ENCODE data around the gene HUWE1.

Gene HUWE1

GRCh38 chrX:53685711-53686110 is 808 bp downstream of the HUWE1 start:
- DNase-seq: no peak

- no peak for DNase-seq
Measured at GRCh38 chrX:53684415-53685192, 1.9 kb downstream of the HUWE1 start.

DNA sequence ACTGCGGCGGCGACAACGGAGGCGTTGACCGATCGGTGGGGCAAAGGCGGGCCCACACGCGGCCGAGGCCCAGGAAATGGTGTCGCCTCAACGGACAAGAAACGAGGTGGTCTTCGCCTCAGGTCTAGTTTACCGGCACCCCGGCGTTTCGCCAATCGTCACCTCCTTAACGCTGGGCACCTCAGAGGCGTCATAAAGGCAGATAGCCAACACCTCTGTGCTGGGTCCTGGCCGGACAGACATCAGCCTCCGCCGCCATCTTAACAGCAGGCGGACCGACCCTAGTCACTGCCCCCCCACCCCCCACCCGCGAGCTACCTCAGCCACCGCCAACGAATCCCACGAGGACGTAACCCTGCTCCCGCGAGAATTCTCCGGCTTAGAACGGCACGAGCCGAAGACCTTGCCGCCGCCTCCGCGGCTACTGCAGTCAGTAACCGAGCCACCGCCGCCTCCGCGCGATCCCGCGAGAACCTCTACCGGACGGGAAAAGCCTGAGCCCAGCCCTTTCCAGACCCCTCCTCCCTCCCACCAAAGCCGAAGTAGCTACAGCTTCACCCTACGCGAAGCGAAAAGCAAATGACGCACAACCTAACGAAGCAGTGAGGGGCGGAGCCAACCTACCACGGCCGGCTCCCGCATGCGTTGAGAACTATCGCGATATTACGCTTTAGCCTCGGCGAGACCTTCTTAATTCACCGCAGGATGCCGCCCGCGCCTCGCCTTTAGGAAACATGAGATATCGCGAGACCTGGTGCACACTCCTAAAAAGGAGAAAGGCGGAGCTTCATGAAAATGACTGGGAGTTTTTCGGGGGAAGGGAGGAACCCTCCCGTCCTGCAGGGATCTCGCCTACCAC is 2.7 kb downstream of the HUWE1 start:
- DNase-seq: peak; percentile 88

DNA sequence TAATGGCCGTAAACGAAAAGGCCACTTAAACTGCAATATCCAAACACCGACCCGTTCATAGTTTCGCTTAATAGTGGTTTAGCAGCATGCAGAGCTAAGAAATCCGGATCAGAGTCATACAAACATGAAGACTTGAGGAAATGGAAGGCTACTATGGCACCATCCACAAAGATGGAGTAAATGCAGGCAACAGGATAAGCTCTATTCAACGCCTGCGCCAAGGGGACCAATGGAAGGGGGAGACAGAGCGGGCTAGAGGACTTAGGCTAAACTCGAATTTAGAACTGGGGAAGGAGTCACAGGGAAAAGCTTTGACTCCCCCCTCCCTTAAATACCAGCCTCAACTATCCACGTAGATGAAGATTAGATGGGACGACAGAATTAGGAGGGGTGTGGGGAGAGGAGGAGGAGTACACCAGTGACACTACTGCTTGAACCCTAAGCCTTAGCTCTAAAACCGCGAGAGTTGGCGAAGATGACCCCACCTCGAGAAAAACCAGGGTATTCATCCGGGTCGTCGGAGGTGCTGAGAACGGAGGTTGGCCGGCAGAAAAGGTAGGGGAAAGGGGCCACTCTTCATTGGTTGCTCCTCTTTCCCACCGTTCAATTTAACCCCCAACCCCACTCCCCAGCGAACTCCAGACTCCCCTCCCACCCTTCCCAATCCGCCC is 3.5 kb downstream of the HUWE1 start:
- no peak for DNase-seq

DNA sequence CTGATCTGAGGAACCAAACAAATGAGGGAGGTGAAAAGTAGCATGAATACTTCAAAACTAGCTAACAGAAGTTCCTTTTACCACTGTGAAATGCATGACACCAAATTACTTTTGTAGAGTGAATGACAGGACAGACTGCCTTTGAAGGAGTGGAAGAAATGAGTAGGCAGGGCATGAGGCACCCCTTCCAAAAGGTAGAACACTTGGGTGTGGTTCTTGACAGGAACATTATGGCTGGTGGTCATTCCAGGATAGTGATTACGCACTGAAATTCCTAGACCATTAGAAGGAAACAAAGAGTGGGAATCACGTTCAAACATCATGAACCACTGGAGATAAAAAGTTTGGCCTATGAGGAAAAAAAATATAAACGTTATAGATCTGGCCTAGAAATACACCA is 4.9 kb downstream of the HUWE1 start:
- no peak for DNase-seq

DNA sequence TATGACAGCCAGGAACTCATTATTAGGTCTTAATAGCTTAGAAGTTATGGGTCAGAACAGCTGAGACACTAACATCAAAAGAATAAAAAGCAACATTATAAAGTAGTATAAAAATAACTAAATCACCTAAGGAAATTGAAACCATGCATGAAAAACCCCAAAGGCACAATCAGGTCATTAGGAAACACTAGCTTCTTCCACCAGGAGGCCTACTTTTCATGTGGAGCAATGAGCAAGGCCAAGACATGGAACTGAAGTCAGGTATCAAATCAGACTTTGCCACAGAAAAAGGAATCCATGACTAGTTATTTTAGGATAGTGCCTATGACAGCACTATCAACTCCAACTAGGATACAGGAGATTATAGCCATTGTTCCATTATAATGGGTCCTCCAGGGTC is 7.9 kb downstream of the HUWE1 start:
- no peak for DNase-seq

GRCh38 chrX:53677286-53677685 is 9.2 kb downstream of the HUWE1 start:
- DNase-seq: no peak

GRCh38 chrX:53674581-53674980 is 11.9 kb downstream of the HUWE1 start:
- DNase-seq: no peak

DNA sequence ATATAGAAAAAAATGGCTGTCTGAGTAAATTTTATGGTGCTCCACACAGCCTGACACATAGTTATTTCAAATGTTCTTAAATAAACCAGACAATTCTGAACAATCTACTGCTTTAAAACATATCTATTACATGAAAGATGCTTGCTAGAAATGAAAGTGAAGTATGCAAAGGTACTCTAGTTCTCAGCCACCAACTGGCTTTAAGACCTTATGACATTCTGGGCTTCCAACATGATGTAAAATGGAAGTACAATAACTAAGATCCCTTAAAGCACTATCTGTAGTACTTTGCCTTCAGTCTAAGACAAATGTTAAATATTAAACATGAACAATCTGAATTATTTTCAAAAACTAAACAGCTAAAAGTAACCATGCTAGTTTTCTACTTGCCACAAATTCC is 17.3 kb downstream of the HUWE1 start:
- DNase-seq: no peak

DNA sequence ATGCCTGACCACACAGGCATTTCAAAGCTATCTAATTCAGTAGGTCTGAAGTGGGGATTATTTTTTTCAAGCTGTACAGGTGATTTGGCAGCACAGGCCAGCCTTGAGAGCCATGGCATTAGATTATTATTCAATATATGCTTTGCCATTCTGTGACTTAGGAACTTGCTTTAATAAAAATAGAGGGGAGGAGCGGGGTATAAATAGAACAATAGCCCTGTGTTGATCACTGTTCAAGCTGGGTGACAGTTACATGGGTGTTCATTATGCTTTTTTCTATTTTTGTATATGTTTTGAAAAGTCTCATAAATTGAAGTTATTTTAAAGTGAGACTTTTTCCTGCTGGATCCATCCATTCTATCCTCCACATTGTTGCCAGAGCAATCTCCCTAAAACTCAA is 20.3 kb downstream of the HUWE1 start:
- no peak for DNase-seq

DNA sequence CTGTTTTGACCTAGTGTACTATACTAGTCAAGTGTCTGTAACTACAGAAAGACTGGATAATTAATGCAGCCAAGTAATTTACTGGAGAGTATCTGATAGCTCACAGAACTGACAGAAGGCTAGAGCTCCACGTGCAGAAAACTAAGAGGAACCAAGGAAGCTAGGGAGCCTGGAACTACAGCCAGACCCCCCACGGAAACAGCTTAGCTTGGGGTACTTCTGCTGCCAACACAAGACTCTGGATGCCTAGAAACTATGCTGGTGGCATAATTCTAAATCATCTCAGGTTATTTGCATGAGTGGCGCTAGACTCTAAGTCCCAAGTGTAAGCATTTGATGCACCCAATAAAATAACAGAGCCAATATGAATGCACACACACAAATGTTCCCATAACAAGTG is 26.5 kb downstream of the HUWE1 start:
- no peak for DNase-seq

GRCh38 chrX:53659039-53659438 is 27.5 kb downstream of the HUWE1 start:
- DNase-seq: no peak

- DNase-seq: no peak
Measured at GRCh38 chrX:53656845-53657244, 29.7 kb downstream of the HUWE1 start.

DNA sequence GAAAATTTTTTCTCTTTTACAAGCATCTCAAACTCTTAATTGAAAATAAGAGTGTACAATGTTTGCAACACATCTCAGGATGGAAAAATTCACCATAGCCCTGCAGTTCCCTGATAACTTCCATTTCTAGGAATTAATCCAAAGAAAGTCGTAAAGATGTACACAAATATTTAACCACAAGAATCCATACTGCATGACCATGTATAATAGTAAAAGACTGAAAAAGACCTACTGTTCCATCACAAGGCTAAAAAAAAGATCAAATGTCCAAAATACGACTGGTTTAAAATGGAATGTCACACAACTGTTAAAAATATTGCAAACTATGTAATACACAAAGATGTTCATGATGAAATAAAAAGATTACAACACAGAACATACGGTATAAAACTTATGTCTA is 32.1 kb downstream of the HUWE1 start:
- DNase-seq: no peak

DNA sequence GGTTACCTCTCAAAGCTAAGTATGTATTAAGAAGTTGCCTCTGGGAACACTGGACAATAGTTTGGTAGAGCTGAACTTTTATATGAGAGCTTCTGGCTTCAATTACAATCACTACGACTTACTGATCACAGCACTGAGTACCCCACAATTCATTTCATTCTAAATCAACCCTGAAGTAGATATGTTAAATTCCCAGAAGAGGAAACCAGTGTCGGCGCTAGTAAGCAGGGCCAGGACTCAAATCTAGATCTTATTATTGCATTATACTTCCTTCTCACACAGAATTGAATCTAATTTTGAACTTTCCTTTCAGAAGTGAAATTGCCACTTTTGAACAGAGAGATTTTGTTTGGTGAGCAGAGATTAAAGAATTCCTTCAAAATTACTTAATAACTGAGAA is 41.8 kb downstream of the HUWE1 start:
- DNase-seq: no peak

GRCh38 chrX:53642337-53642736 is 44.2 kb downstream of the HUWE1 start:
- no peak for DNase-seq

GRCh38 chrX:53639257-53639656 is 47.3 kb downstream of the HUWE1 start:
- no peak for DNase-seq

- DNase-seq: no peak
Measured at GRCh38 chrX:53637479-53637878, 49.0 kb downstream of the HUWE1 start.

DNA sequence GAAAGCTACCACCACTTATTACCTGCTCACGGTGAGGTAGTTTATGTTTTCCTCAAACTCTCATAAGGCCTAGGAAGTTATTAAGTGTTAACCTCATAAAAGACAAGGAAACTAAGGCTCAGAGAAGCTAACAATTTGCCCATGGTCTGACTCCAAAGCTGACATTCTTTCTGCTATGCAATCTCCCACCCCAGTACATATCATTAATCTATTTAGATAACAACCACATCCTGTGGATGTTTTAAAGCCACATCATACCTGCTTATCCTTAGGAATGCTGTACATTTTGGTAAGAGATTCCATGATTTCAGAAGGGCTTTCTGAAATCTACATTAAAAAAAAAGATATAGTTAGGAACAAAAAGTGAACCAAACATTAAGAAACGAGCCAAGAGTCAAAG is 55.4 kb downstream of the HUWE1 start:
- no peak for DNase-seq

DNA sequence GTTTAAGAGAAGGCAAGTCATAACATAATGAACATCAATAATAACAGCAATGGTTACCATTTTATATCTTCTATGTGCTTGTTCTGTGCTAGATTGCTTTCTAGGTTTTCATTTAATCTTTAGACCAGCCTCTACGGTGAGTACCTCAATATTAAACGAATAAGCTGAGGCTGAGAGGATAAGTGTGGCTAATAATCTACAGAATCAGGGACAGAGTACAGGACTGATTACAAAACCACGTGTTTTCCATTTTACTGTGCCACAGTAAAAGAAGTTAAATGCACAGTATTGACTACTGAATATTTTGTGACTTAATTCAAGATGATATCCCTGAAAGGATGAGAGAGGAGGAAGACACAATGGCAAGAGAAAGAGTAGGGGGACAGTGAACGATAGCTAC is 56.3 kb downstream of the HUWE1 start:
- DNase-seq: no peak

- no peak for DNase-seq
Measured at GRCh38 chrX:53622431-53622830, 64.1 kb downstream of the HUWE1 start.

DNA sequence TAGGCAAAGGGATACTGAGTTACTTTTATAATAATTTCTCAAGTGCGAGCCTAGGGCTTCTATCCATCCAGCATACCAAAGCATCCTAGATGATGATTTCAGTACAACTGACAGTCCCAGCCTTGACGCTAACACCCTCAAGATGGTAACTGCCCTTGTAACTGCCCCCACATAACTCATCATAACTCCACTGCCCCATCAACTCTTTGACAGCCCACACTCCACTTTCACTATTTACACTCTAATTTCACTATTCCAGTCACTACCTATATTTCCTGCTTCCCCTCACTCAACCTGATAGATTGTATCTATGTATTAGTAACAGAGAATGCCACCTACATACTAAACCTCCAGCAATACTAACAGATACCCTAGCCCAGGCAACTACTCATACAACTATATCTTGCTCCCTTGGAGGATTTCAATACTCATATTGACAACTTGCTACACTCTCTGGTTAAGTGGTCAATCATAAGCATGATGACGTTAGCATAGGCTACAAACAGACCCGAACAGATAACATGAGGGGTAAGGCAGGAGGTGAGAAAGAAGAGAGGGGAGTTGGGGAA is 65.0 kb downstream of the HUWE1 start:
- DNase-seq: no peak

- no peak for DNase-seq
Measured at GRCh38 chrX:53616946-53617345, 69.6 kb downstream of the HUWE1 start.
